B cell (primary cell): ENCODE measurements around the gene CRBN. TPM values are rescaled to one million over a fixed set of nuclear protein-coding genes. Genes with fewer than 3 reads are reported as not detected.

Source experiments
- ATAC-seq: fragments of 200-7000 bp; cut with Tn5 transposase; one replicate; pipeline ENCODE4 v1.10.0; 2021; ENCODE audit warnings: low read depth, mild to moderate bottlenecking, moderate number of reproducible peaks, moderate library complexity
- CTCF ChIA-PET: fragments of 350-600 bp; sonication (Branson Sonifier 250); formaldehyde crosslinking; loops from one replicate; lab custom pipeline; 2021; ENCODE audit warnings: antibody characterized with exemption, inconsistent platforms; lab: Charles Lee
- POLR2A ChIA-PET: fragments of 350-600 bp; sonication (Branson Sonifier 250); formaldehyde crosslinking; loops from one replicate; lab custom pipeline; 2021; ENCODE audit warnings: antibody characterized with exemption; lab: Charles Lee
- DNase-seq: peaks from one replicate; pipeline ENCODE4 v3.0.0; 2013
- H2AFZ ChIP-seq: 2 replicates; pipeline ENCODE4 v1.6.1; 2012; ENCODE audit warnings: mild to moderate bottlenecking, low read depth, low read length; ENCODE audit not compliant: insufficient read depth, poor library complexity, severe bottlenecking
- H3K27ac ChIP-seq, 2 donors: 1 replicate in 1 of 2; 2 replicates in 1 of 2; pipeline ENCODE4 v1.5.1; 2012 to 2013; ENCODE audit warnings: low read length in 2 of 2, mild to moderate bottlenecking in 2 of 2, moderate library complexity in 1 of 2
- H3K27me3 ChIP-seq, 4 experiments: fragments of 200-600 bp in 1 of 4; sonication (generic) in 1 of 4; replicated peaks in 1 of 4; 1 replicate in 2 of 4; 2 replicates in 2 of 4; pipeline versions ENCODE4 v1.6.1 to v1.7.0; 2013 to 2016; ENCODE audit warnings: low read length in 3 of 4, mild to moderate bottlenecking in 2 of 4, mixed read lengths in 1 of 4, moderate library complexity in 1 of 4; ENCODE audit not compliant: insufficient read depth in 4 of 4, control insufficient read depth in 3 of 4; ENCODE audit errors: control extremely low read depth in 1 of 4
- H3K36me3 ChIP-seq, 2 experiments: replicated peaks in 1 of 2; 1 replicate in 1 of 2; 2 replicates in 1 of 2; pipeline versions ENCODE4 v1.6.1 to v1.7.1; 2013; ENCODE audit warnings: low read length in 1 of 2; ENCODE audit not compliant: insufficient read depth in 2 of 2, control insufficient read depth in 1 of 2; ENCODE audit errors: control extremely low read depth in 1 of 2, extremely low read depth in 1 of 2
- H3K4me1 ChIP-seq, 2 donors: fragments of 200-600 bp in 1 of 2; sonication (generic) in 1 of 2; 1 replicate in 1 of 2; 2 replicates in 1 of 2; pipeline versions ENCODE4 v1.5.1 to v1.6.1; 2013 to 2017; ENCODE audit warnings: low read length in 2 of 2; ENCODE audit not compliant: control insufficient read depth in 2 of 2, insufficient read depth in 2 of 2
- H3K4me2 ChIP-seq: replicated peaks from 2 replicates; pipeline ENCODE3; 2012; ENCODE audit warnings: mild to moderate bottlenecking, low read depth, low read length; ENCODE audit not compliant: poor library complexity, severe bottlenecking
- H3K4me3 ChIP-seq, 5 experiments: fragments of 200-600 bp in 1 of 5; sonication (generic) in 1 of 5; 1 replicate in 3 of 5; 2 replicates in 2 of 5; pipeline versions ENCODE4 v1.5.1 to v1.7.0; 2011 to 2016; ENCODE audit warnings: low read length in 4 of 5, mild to moderate bottlenecking in 4 of 5, low read depth in 2 of 5, control low read depth in 1 of 5, moderate library complexity in 1 of 5; ENCODE audit not compliant: insufficient read depth in 1 of 5; ENCODE audit errors: control extremely low read depth in 1 of 5, extremely low read depth in 1 of 5
- H3K79me2 ChIP-seq: fragments of 200-600 bp; sonication (generic); one replicate; pipeline ENCODE4 v1.6.0; 2016; ENCODE audit warnings: low read length; ENCODE audit not compliant: control insufficient read depth, insufficient read depth
- H3K9ac ChIP-seq: fragments of 200-600 bp; sonication (generic); 2 replicates; pipeline ENCODE4 v1.6.1; 2017; ENCODE audit warnings: mild to moderate bottlenecking, low read length, moderate library complexity
- H3K9me3 ChIP-seq, 3 donors: one replicate each; pipeline versions ENCODE4 v1.6.1 to v1.7.1; 2013; ENCODE audit warnings: low read length in 2 of 3; ENCODE audit not compliant: control insufficient read depth in 2 of 3, insufficient read depth in 1 of 3; ENCODE audit errors: control extremely low read depth in 1 of 3
- H4K20me1 ChIP-seq: 2 replicates; pipeline ENCODE4 v1.6.0; 2012; ENCODE audit warnings: mild to moderate bottlenecking, low read length; ENCODE audit not compliant: insufficient read depth, control insufficient read depth, poor library complexity, severe bottlenecking
- H3K27ac Mint-ChIP-seq: one replicate; pipeline ENCODE4 v1.8.0; 2021; ENCODE audit warnings: mixed read lengths
- H3K27me3 Mint-ChIP-seq: one replicate; pipeline ENCODE4 v1.8.0; 2021; ENCODE audit warnings: mixed read lengths
- H3K4me1 Mint-ChIP-seq: one replicate; pipeline ENCODE4 v1.8.0; 2021; ENCODE audit warnings: mixed read lengths
- H3K4me3 Mint-ChIP-seq: one replicate; pipeline ENCODE4 v1.8.0; 2021; ENCODE audit warnings: mixed read lengths
- H3K9me3 Mint-ChIP-seq: one replicate; pipeline ENCODE4 v1.8.0; 2022; ENCODE audit warnings: mixed read lengths; ENCODE audit not compliant: insufficient read depth
- EZH2 ChIP-seq: IDR thresholded peaks from 2 replicates; pipeline ENCODE4 v1.6.1; 2012; ENCODE audit warnings: borderline replicate concordance, low read depth, mild to moderate bottlenecking, moderate library complexity, low read length; ENCODE audit not compliant: insufficient read depth, poor library complexity, severe bottlenecking
- WGBS: methylation state at CpG from one replicate; pipeline ENCODE4 v1.1.5; 2013; ENCODE audit warnings: missing lambda C conversion rate; ENCODE audit not compliant: insufficient coverage; 5-methylcytosine and 5-hydroxymethylcytosine counted together
- intact Hi-C: fragments of 100-400 bp; cut with micrococcal nuclease; formaldehyde crosslinking; loops from one replicate; pipeline ENCODE4 v1.10.0; 2022
- polyA plus RNA-seq: library from polyadenylated mRNA; depleted of rRNA; stranded (reverse); fragments of >200 nt; gene quantifications from 2 replicates; pipeline ENCODE4 v1.2.3, GENCODE V29; 2012
- total RNA-seq, 2 donors: library from RNA; stranded (reverse); fragments of 120-200 nt in 1 of 2; gene quantifications; 1 replicate in 1 of 2; 2 replicates in 1 of 2; pipeline versions ENCODE4 v1.2.3 to v1.2.4, GENCODE V29; 2013 to 2022
- TF ChIP-seq, protein P1 (sequence below): fragments of 200-600 bp; IDR thresholded peaks from one replicate; pipeline ENCODE4 v1.8.0; 2022; ENCODE audit warnings: antibody characterized with exemption, mild to moderate bottlenecking

The CRBN gene
- total and polyA plus RNA-seq, 2 donors (not counting 1 experiment from before 2014, with no cell fraction given), result 67.1 to 95.1 TPM

DNA sequence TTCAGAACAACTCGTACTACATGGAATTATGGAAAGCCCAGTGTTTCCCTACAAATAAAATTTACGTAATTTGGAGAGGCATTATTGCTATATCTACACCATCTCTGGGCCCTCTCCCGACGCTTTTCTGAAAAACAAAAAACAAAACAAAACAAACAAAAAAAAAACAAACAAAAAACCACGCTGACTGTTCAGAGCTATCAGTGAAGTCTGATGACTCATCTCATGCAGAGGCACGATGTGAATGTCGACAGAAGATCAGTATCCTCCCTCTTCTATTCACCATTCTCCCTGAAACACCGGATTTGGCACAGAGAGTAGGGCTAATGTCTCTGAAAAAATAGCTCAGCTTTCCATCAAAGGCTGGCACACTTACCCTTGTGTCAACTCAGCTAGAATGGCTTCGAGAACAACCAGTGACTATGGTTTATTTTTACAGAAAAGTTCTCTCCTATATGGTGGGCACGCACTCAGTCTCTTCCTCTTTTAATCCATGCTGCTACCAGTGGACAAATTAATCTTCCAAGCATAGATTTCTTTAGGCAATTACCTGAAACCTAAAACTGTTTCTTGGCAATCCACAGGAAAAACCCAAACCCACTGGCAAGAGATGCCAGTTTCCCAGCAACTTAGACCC lies 1.5 kb downstream of the CRBN start:
- H3K4me3 ChIP-seq, result peak overlapping the region in 2 of 5 experiments; percentile 93 to 94
- TF ChIP-seq, protein P1, sequence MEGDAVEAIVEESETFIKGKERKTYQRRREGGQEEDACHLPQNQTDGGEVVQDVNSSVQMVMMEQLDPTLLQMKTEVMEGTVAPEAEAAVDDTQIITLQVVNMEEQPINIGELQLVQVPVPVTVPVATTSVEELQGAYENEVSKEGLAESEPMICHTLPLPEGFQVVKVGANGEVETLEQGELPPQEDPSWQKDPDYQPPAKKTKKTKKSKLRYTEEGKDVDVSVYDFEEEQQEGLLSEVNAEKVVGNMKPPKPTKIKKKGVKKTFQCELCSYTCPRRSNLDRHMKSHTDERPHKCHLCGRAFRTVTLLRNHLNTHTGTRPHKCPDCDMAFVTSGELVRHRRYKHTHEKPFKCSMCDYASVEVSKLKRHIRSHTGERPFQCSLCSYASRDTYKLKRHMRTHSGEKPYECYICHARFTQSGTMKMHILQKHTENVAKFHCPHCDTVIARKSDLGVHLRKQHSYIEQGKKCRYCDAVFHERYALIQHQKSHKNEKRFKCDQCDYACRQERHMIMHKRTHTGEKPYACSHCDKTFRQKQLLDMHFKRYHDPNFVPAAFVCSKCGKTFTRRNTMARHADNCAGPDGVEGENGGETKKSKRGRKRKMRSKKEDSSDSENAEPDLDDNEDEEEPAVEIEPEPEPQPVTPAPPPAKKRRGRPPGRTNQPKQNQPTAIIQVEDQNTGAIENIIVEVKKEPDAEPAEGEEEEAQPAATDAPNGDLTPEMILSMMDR, result no peak
- TF ChIP-seq EZH2, result no peak
- Mint-ChIP-seq H3K4me1 (peaks cover 49% of the 10 kb centered on the region), H3K27ac (no peak overlapping the region), H3K27me3 (peaks cover under 1% of the 10 kb centered on the region), H3K9me3 (no peaks in the 10 kb centered on the region), H3K4me3 (peak overlapping the region; percentile 98)
- no peak for ATAC-seq
- H3K27me3 ChIP-seq, result no peaks in the 10 kb centered on the region
- H3K79me2 ChIP-seq, result peaks cover 40% of the 10 kb centered on the region
- H3K4me1 ChIP-seq, result peaks cover 27 to 30% of the 10 kb centered on the region in 2 donors
- CTCF ChIA-PET, result interaction anchor here (1.2 kb wide), 1 partner anchor 23 kb away, joined by 3 read pairs; no protein-coding TSS in a partner anchor
- H3K36me3 ChIP-seq, result peaks cover 2 to 19% of the 10 kb centered on the region in 2 experiments
- POLR2A ChIA-PET, result interaction anchor here (0.6 kb wide), 1 partner anchor 1671 kb away, joined by 4 read pairs; no protein-coding TSS in a partner anchor
- H2AFZ ChIP-seq, result no peak overlapping the region
- no peaks in the 10 kb centered on the region for H3K9me3 ChIP-seq
- 57% methylated on average over 8 of the region's 10 CpGs for WGBS
- intact Hi-C loops, result loop anchor here (2.0 to 10.0 kb wide), 3 partner anchors 1315 to 1903 kb away; partner anchors contain the start of gene ITPR1
- H3K9ac ChIP-seq, result peak overlapping the region; percentile 95
- DNase-seq, result no peak
- H3K4me2 ChIP-seq, result peak overlapping the region; percentile 80
- H4K20me1 ChIP-seq, result peaks cover 32% of the 10 kb centered on the region
- H3K27ac ChIP-seq, result peak overlapping the region in 1 of 2 donors; percentile 84

DNA sequence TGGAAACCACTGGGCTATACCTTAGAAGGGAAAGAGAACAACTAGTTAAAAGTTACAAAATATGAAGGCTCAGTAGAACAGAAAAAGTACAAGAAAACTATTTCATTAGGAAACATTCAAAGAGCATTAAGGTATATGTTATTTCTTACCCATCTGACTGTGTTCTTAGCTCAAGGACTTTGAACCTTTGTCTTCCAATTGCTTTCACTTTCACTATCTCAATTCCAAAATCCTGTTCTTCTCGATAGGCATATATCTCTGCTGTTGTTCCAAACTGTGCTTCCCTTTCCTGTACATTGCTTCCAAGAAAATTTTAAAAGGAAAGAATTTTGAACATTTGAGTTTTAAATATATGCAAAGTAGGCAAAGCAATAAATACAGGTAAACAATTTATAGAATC lies 6.9 kb downstream of the CRBN start:
- H3K9me3 Mint-ChIP-seq, result no peaks in the 10 kb centered on the region
- peaks cover 21% of the 10 kb centered on the region for H3K79me2 ChIP-seq
- no peak overlapping the region for H3K9ac ChIP-seq
- H3K4me3 Mint-ChIP-seq, result peak overlapping the region; percentile 18
- H3K27ac Mint-ChIP-seq, result peak overlapping the region; percentile 22
- ChIA-PET POLR2A (no interaction called here), CTCF (interaction anchor here (1.6 to 2.6 kb wide), 2 partner anchors 27 to 46 kb away, joined by 3 to 7 read pairs; partner anchors contain the start of gene TRNT1)
- DNase-seq (no peak), ATAC-seq (no peak)
- WGBS, result no CpG with 5 or more reads among the region's 1 CpG
- TF ChIP-seq, protein P1, result no peak
- TF ChIP-seq EZH2, result no peak
- no peak overlapping the region for H3K4me3 ChIP-seq
- H3K4me1 ChIP-seq, result peaks cover 17 to 22% of the 10 kb centered on the region in 2 donors
- H4K20me1 ChIP-seq, result peaks cover 16% of the 10 kb centered on the region
- H3K9me3 ChIP-seq, result no peaks in the 10 kb centered on the region
- H3K27me3 Mint-ChIP-seq, result no peaks in the 10 kb centered on the region
- peaks cover 37% of the 10 kb centered on the region for H3K4me1 Mint-ChIP-seq
- intact Hi-C loops, result loop anchor here (10.0 kb wide), 1 partner anchor 1898 kb away; no protein-coding TSS in a partner anchor
- peaks cover 2 to 57% of the 10 kb centered on the region in 2 experiments for H3K36me3 ChIP-seq
- peak overlapping the region; percentile 8 to 61 for H3K27ac ChIP-seq
- H3K27me3 ChIP-seq, result no peaks in the 10 kb centered on the region
- H3K4me2 ChIP-seq, result peak overlapping the region; percentile 44
- H2AFZ ChIP-seq, result no peak overlapping the region
